Measurements from ENCODE around the gene CLIP4. TPM values are rescaled to one million over a fixed set of nuclear protein-coding genes. Genes with fewer than 3 reads are reported as not detected.

Gene CLIP4
- total and polyA plus RNA-seq, 4 donors, result 15.1 to 30.1 (median 23.1) TPM

GRCh38 chr2:29068513-29068912 lies 46.7 kb upstream of the CLIP4 start:
- WGBS, 2 donors, result 70 to 81% methylated on average over 7 of the region's 7 CpGs
- H3K27me3 ChIP-seq (ENCODE audit: control insufficient read depth in 3 of 3, insufficient read depth in 3 of 3, low read length in 2 of 3), result no peaks in the 10 kb centered on the region
- H3K27ac ChIP-seq (ENCODE audit: low read depth in 1 of 2, low read length in 1 of 2), result no peak overlapping the region
- DNase-seq (no peak), ATAC-seq (ENCODE audit: insufficient read depth, low FRiP score) (no peak)
- no peak for TF ChIP-seq CTCF (IDR thresholded peaks at IDR 0.05; ENCODE audit: control extremely low read depth, extremely low read depth)
- H3K4me3 ChIP-seq, result no peak overlapping the region
- no peak overlapping the region for H3K9ac ChIP-seq (ENCODE audit: insufficient read depth in 1 of 2, low read length in 2 of 2)
- H3K9me3 ChIP-seq (ENCODE audit: control insufficient read depth in 4 of 4, insufficient read depth in 3 of 4, low read length in 3 of 4), result no peaks in the 10 kb centered on the region
- H3K36me3 ChIP-seq (ENCODE audit: control insufficient read depth in 4 of 4, insufficient read depth in 4 of 4, low read length in 4 of 4), result no peaks in the 10 kb centered on the region
- peaks cover 0 to 31% (median 13%) of the 10 kb centered on the region in 5 donors for H3K4me1 ChIP-seq (ENCODE audit: control insufficient read depth in 5 of 5, insufficient read depth in 5 of 5, low read length in 5 of 5)

GRCh38 chr2:29070526-29070925 lies 44.7 kb upstream of the CLIP4 start:
- no peak for DNase-seq
- H3K4me1 ChIP-seq (ENCODE audit: control insufficient read depth in 5 of 5, insufficient read depth in 5 of 5, low read length in 5 of 5), result peaks cover 0 to 11% (median 0%) of the 10 kb centered on the region in 5 donors
- no peaks in the 10 kb centered on the region for H3K36me3 ChIP-seq (ENCODE audit: control insufficient read depth in 4 of 4, insufficient read depth in 4 of 4, low read length in 4 of 4)

GRCh38 chr2:29071032-29071975 lies 43.9 kb upstream of the CLIP4 start:
- TF ChIP-seq CTCF (IDR thresholded peaks at IDR 0.05; ENCODE audit: control extremely low read depth, extremely low read depth), result no peak
- Histone ChIP-seq H3K4me1 (ENCODE audit: control insufficient read depth in 5 of 5, insufficient read depth in 5 of 5, low read length in 5 of 5) (peaks cover 0 to 5% (median 0%) of the 10 kb centered on the region in 5 donors), H3K9ac (ENCODE audit: insufficient read depth in 1 of 2, low read length in 2 of 2) (no peak overlapping the region), H3K27me3 (ENCODE audit: control insufficient read depth in 3 of 3, insufficient read depth in 3 of 3, low read length in 2 of 3) (no peaks in the 10 kb centered on the region), H3K27ac (ENCODE audit: low read depth in 1 of 2, low read length in 1 of 2) (no peak overlapping the region), H3K4me3 (no peak overlapping the region), H3K36me3 (ENCODE audit: control insufficient read depth in 4 of 4, insufficient read depth in 4 of 4, low read length in 4 of 4) (no peaks in the 10 kb centered on the region), H3K9me3 (ENCODE audit: control insufficient read depth in 4 of 4, insufficient read depth in 3 of 4, low read length in 3 of 4) (no peaks in the 10 kb centered on the region)
- ATAC-seq (ENCODE audit: insufficient read depth, low FRiP score) (no peak), DNase-seq (no peak)
- 83 to 88% methylated on average over 19 of the region's 19 CpGs for WGBS, 2 donors

More at GRCh38 chr2:29070526-29070925, 44.7 kb upstream of the CLIP4 start:
- 80 to 90% methylated on average over 12 of the region's 12 CpGs for WGBS, 2 donors
- no peaks in the 10 kb centered on the region for H3K27me3 ChIP-seq (ENCODE audit: control insufficient read depth in 3 of 3, insufficient read depth in 3 of 3, low read length in 2 of 3)
- TF ChIP-seq CTCF (IDR thresholded peaks at IDR 0.05; ENCODE audit: control extremely low read depth, extremely low read depth), result no peak
- H3K27ac ChIP-seq (ENCODE audit: low read depth in 1 of 2, low read length in 1 of 2), result no peak overlapping the region
- ATAC-seq (ENCODE audit: insufficient read depth, low FRiP score), result no peak
- no peak overlapping the region for H3K9ac ChIP-seq (ENCODE audit: insufficient read depth in 1 of 2, low read length in 2 of 2)
- no peak overlapping the region for H3K4me3 ChIP-seq
- no peaks in the 10 kb centered on the region for H3K9me3 ChIP-seq (ENCODE audit: control insufficient read depth in 4 of 4, insufficient read depth in 3 of 4, low read length in 3 of 4)
